KG1 (cell line): ENCODE data around the gene ADCY9.

Source experiments
- DNase-seq: peaks from one replicate; lab custom pipeline; 2025; lab: John Stamatoyannopoulos, UW

Gene ADCY9

GRCh38 chr16:3912897-3913296, 203.3 kb downstream of the ADCY9 start:
- DNase-seq, result no peak
